Neural crest cell (in vitro differentiated cells): ENCODE data around the gene FZD4. TPM values are rescaled to one million over a fixed set of nuclear protein-coding genes. Genes with fewer than 3 reads are reported as not detected.
A peak's percentile ranks its signal among the peaks of the same experiment; 100 is the strongest.

Experiments
- DNase-seq: peaks from one replicate; pipeline ENCODE4 v3.0.0; 2021; ENCODE audit warnings: low read depth, mixed read lengths, low spot score
- H3K27ac Mint-ChIP-seq: one replicate; pipeline ENCODE4 v1.8.0; 2021; ENCODE audit warnings: mild to moderate bottlenecking, mixed read lengths; ENCODE audit not compliant: unreplicated experiment
- H3K27me3 Mint-ChIP-seq: 2 replicates; pipeline ENCODE4 v1.8.0; 2021; ENCODE audit warnings: low read depth, mild to moderate bottlenecking, mixed read lengths
- H3K36me3 Mint-ChIP-seq: 2 replicates; pipeline ENCODE4 v1.8.0; 2021; ENCODE audit warnings: low read depth, mild to moderate bottlenecking, mixed read lengths
- H3K4me1 Mint-ChIP-seq: 2 replicates; pipeline ENCODE4 v1.8.0; 2021; ENCODE audit warnings: mixed read lengths
- H3K4me3 Mint-ChIP-seq: one replicate; pipeline ENCODE4 v1.8.0; 2021; ENCODE audit warnings: mild to moderate bottlenecking, mixed read lengths
- H3K9me3 Mint-ChIP-seq: 2 replicates; pipeline ENCODE4 v1.8.0; 2021; ENCODE audit warnings: mixed read lengths
- total RNA-seq: library from RNA; stranded (reverse); gene quantifications from 2 replicates; pipeline ENCODE4 v1.2.1, GENCODE V29; 2021
- TF ChIP-seq, protein P1 (sequence below): fragments of 200-600 bp; sonication (generic); conservative IDR thresholded peaks from 2 replicates; pipeline ENCODE4 v1.5.0; 2021; ENCODE audit warnings: antibody characterized with exemption, mild to moderate bottlenecking

Gene FZD4
- total RNA-seq, 1 donor from 2014 or later, result 4.1 TPM

GRCh38 chr11:86980086-86980796 lies 25.0 kb upstream of the FZD4 start:
- Mint-ChIP-seq H3K27me3 (no peaks in the 10 kb centered on the region), H3K27ac (no peak overlapping the region), H3K4me3 (no peak overlapping the region), H3K36me3 (no peaks in the 10 kb centered on the region), H3K9me3 (peaks cover 2% of the 10 kb centered on the region), H3K4me1 (peaks cover 6% of the 10 kb centered on the region)
- TF ChIP-seq, protein P1, sequence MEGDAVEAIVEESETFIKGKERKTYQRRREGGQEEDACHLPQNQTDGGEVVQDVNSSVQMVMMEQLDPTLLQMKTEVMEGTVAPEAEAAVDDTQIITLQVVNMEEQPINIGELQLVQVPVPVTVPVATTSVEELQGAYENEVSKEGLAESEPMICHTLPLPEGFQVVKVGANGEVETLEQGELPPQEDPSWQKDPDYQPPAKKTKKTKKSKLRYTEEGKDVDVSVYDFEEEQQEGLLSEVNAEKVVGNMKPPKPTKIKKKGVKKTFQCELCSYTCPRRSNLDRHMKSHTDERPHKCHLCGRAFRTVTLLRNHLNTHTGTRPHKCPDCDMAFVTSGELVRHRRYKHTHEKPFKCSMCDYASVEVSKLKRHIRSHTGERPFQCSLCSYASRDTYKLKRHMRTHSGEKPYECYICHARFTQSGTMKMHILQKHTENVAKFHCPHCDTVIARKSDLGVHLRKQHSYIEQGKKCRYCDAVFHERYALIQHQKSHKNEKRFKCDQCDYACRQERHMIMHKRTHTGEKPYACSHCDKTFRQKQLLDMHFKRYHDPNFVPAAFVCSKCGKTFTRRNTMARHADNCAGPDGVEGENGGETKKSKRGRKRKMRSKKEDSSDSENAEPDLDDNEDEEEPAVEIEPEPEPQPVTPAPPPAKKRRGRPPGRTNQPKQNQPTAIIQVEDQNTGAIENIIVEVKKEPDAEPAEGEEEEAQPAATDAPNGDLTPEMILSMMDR, result no peak
- DNase-seq, result no peak

DNA sequence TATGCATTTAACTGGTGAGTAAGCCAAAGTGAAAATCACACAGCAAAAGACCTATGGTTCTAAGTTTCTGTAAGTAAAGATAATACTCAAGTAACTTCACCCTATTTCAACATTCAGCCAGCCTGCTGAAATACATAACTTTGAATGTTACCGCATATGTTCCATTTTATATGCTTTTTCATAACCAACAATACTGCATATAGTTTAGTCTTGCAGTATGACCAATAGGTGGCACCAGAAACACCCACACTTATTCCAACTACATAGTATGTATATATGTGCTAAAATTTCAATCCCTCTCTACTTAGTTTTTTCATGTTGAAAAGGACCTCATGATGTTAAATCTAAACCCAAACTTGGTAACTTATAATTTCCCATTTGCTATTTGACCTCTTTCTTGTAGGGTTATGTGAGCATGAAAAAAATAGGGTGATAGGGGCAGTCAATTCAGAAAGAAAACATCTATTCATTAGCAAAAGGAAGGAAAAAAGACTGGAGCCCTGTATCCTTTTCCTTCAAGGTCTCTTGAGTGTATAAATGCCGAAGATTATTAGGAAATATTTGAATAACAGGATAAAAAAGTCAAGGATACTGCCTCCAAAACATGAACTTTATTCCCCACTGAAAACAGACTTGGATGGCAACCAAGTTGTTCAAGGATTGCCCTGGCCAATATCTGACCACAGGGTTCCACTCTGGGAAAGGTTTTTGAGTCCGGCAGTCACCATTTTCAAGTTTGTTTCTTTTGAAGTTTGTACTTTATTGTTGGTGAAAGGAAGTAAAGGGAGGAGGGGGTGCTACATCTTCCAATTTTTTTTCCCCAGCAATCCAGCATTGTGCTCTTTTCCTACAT lies 23.8 kb upstream of the FZD4 start:
- H3K9me3 Mint-ChIP-seq, result peaks cover 2% of the 10 kb centered on the region
- no peak overlapping the region for H3K27ac Mint-ChIP-seq
- DNase-seq, result no peak
- H3K27me3 Mint-ChIP-seq, result no peaks in the 10 kb centered on the region
- no peaks in the 10 kb centered on the region for H3K36me3 Mint-ChIP-seq
- TF ChIP-seq, protein P1, result peak; percentile 71
- no peak overlapping the region for H3K4me3 Mint-ChIP-seq
- H3K4me1 Mint-ChIP-seq, result peaks cover 6% of the 10 kb centered on the region

- no peak for DNase-seq
- Mint-ChIP-seq H3K27me3 (no peaks in the 10 kb centered on the region), H3K36me3 (peaks cover 4% of the 10 kb centered on the region), H3K4me1 (peaks cover 6% of the 10 kb centered on the region), H3K27ac (no peak overlapping the region), H3K4me3 (no peak overlapping the region), H3K9me3 (peaks cover 8% of the 10 kb centered on the region)
- TF ChIP-seq, protein P1, result no peak
Observed at GRCh38 chr11:86978247-86978646, 23.1 kb upstream of the FZD4 start.

- Mint-ChIP-seq H3K4me3 (no peak overlapping the region), H3K4me1 (peaks cover 6% of the 10 kb centered on the region), H3K9me3 (peaks cover 8% of the 10 kb centered on the region), H3K27ac (no peak overlapping the region), H3K27me3 (no peaks in the 10 kb centered on the region), H3K36me3 (peaks cover 9% of the 10 kb centered on the region)
- no peak for DNase-seq
- TF ChIP-seq, protein P1, result no peak
Observed at GRCh38 chr11:86977441-86978050, 22.4 kb upstream of the FZD4 start.

DNA sequence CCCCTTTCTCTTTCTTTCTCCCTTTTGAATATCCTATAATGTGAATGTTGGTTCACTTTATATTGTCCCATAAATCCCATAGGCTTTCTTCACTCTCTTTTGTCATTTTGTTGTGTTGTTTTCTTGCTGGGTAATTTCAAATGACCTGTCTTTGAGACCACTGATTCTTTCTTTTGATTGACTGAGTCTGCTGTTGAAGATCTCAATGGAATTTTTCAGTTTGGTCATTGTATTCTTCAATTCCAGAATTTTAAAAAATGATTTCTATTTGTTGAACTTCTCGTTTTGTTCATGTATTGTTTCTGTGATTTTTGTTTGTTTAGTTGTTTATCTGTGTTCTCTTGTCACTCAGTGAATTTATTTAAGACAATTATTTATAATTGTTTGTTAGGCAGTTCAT lies 17.5 kb upstream of the FZD4 start:
- H3K4me3 Mint-ChIP-seq, result no peak overlapping the region
- H3K27me3 Mint-ChIP-seq, result no peaks in the 10 kb centered on the region
- peaks cover 10% of the 10 kb centered on the region for H3K36me3 Mint-ChIP-seq
- H3K27ac Mint-ChIP-seq, result no peak overlapping the region
- TF ChIP-seq, protein P1, result no peak
- DNase-seq, result no peak
- H3K4me1 Mint-ChIP-seq, result peaks cover 3% of the 10 kb centered on the region
- peaks cover 6% of the 10 kb centered on the region for H3K9me3 Mint-ChIP-seq
